Upper lobe of right lung (tissue), 1 donor: ENCODE results near the gene MRPL12. TPM values are rescaled to one million over a fixed set of nuclear protein-coding genes. Genes with fewer than 3 reads are reported as not detected.

Source experiments
- ATAC-seq: fragments of 200-7000 bp; cut with Tn5 transposase; one replicate; pipeline ENCODE4 v1.9.1; 2020; ENCODE audit warnings: mild to moderate bottlenecking, moderate library complexity
- DNase-seq: peaks from one replicate; pipeline ENCODE4 v3.0.0-alpha.2; 2020
- H3K27ac ChIP-seq: fragments of 200-600 bp; one replicate; pipeline ENCODE4 v1.8.0; 2022
- H3K27me3 ChIP-seq: fragments of 200-600 bp; one replicate; pipeline ENCODE4 v1.8.0; 2022; ENCODE audit warnings: mild to moderate bottlenecking
- H3K36me3 ChIP-seq: fragments of 200-600 bp; one replicate; pipeline ENCODE4 v1.8.0; 2022
- H3K4me1 ChIP-seq: fragments of 200-600 bp; one replicate; pipeline ENCODE4 v1.8.0; 2022
- H3K4me3 ChIP-seq: fragments of 200-600 bp; one replicate; pipeline ENCODE4 v1.8.0; 2022; ENCODE audit warnings: mild to moderate bottlenecking
- H3K9me3 ChIP-seq: fragments of 200-600 bp; one replicate; pipeline ENCODE4 v1.8.0; 2022
- intact Hi-C: fragments of 100-400 bp; cut with DNase I; formaldehyde crosslinking; loops from one replicate; pipeline ENCODE4 v1.11.0; 2022
- total RNA-seq: library from RNA; stranded (reverse); fragmentation: NEBNext Ultra II Directional; extraction: Animal tissue kit (Norgen Biotek cat#: 25700); gene quantifications from one replicate; pipeline ENCODE4 v1.2.1, GENCODE V29; 2021
- TF ChIP-seq, protein P1 (sequence below): fragments of 200-600 bp; IDR thresholded peaks from one replicate; pipeline ENCODE4 v1.8.0; 2022; ENCODE audit warnings: antibody characterized with exemption
- donor health status: DM: no; HTN: yes; CAD: no; lungs with severe emphysema.

MRPL12 gene
- total RNA-seq, 1 donor from 2014 or later, result 40.3 TPM

DNA sequence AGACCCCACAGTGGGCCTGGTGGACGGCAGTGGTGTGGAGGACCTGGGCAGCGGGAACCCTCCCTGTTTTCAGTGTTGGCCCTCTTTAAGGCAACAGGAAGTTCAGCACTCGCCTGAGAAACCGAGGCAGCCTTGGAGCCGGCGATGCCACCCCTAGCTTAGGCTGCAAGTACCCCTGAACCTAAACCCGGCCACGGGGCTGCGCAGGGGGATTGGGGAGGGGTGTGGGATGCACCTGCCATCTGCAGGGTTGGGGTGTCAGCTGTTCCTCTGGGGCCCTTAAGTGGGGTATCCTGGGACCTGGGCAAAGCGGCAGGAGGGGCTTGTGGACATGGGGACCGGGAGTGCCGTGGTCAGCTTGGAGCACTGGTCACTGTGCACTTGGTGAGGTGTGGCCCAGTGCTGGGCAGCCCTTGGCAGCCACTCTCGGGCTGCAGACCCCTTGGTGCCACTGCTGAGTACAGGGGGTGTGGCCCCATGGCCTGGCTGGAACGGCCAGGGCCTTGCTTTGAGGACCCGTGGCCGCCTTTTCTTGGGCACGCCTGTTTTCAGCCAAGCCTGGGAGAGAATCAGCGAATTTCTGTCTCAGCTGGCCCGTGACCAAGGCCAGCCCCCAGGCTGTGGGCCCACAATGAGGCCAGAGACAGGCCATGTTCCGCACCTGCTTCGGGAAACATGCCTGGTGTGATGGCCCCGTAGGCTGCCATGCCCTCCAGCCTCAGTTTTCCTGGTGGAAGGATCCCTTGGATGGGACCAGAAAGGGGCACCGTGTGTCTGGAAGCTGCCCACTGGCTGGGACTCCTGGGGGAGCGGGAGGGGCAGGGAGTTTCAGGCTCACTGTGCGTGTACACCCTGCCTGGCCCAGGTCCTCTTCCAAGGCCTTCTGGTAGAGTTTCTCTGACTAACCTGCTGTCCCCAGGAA is 4.8 kb downstream of the MRPL12 start:
- Histone ChIP-seq H3K27ac (no peak overlapping the region), H3K9me3 (no peaks in the 10 kb centered on the region), H3K27me3 (no peaks in the 10 kb centered on the region), H3K4me1 (peaks cover 28% of the 10 kb centered on the region), H3K36me3 (peaks cover 30% of the 10 kb centered on the region), H3K4me3 (no peak overlapping the region)
- intact Hi-C loops, result no loop called here
- DNase-seq, result no peak
- TF ChIP-seq, protein P1, sequence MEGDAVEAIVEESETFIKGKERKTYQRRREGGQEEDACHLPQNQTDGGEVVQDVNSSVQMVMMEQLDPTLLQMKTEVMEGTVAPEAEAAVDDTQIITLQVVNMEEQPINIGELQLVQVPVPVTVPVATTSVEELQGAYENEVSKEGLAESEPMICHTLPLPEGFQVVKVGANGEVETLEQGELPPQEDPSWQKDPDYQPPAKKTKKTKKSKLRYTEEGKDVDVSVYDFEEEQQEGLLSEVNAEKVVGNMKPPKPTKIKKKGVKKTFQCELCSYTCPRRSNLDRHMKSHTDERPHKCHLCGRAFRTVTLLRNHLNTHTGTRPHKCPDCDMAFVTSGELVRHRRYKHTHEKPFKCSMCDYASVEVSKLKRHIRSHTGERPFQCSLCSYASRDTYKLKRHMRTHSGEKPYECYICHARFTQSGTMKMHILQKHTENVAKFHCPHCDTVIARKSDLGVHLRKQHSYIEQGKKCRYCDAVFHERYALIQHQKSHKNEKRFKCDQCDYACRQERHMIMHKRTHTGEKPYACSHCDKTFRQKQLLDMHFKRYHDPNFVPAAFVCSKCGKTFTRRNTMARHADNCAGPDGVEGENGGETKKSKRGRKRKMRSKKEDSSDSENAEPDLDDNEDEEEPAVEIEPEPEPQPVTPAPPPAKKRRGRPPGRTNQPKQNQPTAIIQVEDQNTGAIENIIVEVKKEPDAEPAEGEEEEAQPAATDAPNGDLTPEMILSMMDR, result no peak
- no peak for ATAC-seq

DNA sequence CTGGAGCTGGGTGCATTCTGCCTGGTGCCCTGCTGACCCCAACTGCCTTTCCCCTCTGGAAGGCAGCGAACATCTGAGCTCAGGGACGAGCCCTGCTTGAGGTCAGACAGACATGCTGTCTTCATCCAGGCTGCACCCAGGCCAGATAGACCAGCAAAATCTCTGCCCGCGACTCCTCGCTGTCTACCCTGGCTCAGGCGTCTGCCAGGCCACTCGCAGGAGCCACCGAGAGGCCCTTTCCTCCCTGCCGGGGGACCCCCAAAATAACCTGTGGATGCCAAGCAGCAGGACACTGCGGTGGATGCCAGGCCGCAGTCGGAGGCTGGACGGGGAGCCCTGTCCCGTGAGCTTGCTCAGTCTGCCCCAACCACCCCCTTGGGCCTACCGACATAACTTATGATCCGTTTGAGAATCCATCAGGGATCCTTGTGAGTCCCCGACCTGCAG is 5.6 kb downstream of the MRPL12 start:
- DNase-seq (no peak), ATAC-seq (no peak)
- H3K27ac ChIP-seq, result no peak overlapping the region
- H3K27me3 ChIP-seq, result no peaks in the 10 kb centered on the region
- H3K4me3 ChIP-seq, result no peak overlapping the region
- peaks cover 35% of the 10 kb centered on the region for H3K4me1 ChIP-seq
- intact Hi-C loops, result no loop called here
- H3K36me3 ChIP-seq, result peaks cover 30% of the 10 kb centered on the region
- no peaks in the 10 kb centered on the region for H3K9me3 ChIP-seq
- TF ChIP-seq, protein P1, result no peak

DNA sequence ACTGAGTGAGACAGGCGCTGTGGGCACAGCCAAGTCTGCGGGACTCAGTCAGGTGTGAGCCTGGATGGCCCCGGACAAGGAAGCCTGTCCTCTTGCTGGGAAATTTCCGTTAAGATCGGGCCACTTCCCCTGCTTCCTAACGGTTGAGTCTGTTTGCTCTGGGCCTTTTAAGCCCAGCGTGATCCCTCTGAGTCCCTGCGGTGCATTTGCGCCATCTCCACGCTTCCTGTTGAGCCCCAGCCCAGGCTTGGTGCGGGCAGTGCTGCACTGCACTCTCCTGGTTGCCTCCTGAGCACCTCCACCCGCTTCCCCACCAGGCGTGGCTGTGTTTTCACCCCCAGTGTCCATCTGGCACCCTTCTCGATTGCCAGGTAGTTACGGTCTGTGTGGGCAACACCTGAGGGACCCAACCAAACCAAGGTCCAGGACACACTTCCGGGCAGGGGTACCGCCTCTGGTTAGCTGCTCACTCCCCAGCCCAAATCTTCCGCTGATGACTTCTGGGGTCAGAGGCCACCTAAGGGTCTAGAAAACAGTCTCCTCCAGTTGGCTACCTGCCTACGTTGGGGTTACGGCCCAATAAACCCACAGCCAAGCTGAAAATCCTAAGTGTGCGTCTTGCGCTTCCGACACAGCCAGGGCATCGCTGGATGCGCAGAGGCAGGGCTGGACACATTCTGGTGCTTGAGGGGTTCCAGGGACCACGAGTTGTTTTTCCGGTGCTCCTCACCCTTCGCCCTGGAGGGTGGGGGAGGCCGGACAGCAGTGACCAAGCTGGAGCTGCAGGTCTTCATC is 7.5 kb downstream of the MRPL12 start:
- TF ChIP-seq, protein P1, result no peak
- Histone ChIP-seq H3K36me3 (peaks cover 19% of the 10 kb centered on the region), H3K4me1 (peaks cover 25% of the 10 kb centered on the region), H3K27me3 (no peaks in the 10 kb centered on the region), H3K27ac (no peak overlapping the region), H3K4me3 (peak overlapping the region; percentile 75), H3K9me3 (no peaks in the 10 kb centered on the region)
- intact Hi-C loops, result no loop called here
- ATAC-seq, result no peak
- no peak for DNase-seq

DNA sequence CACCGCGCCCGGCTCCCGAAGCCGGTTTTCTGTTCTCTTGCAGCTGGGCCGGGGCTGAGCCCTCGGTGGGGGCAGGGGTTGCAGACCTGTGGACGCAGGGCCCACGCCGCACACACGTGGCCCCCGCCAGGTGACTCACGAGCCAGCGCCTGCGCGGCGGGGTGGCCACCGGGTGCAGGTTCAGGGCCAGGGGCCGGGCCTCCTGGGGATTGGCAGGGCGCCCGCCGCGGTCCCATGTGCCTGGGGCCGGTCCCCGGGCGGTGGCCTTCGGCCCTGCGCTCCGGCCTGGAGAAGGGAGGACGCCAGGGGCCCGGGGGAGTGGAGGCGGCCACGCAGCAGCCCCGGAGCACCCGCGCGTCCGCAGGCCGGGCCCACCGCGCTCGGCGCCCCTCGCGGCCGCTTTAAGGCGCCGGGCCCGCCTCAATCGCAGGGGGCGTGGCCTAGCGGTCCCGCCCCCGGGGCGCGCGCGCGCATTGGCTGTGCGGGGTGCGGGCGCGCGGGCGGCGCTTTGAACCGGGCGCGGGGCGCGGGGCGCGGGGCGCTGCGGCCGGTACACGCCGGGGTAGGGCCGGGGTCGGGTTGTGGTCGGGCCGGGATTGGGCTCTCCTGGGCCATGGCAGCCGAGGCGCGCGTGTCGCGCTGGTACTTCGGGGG is 8.8 kb downstream of the MRPL12 start, which contains the start of gene SLC25A10:
Gene SLC25A10 (plus strand): TSS at position 471 of the 654 bp plus-strand sequence. CDS start 143 bp downstream, at position 614.
- ATAC-seq, result peak; percentile 87
- peaks cover 8% of the 10 kb centered on the region for H3K36me3 ChIP-seq
- DNase-seq, result peak; percentile 93
- H3K4me3 ChIP-seq, result peak within 1 kb of the TSS; percentile 75
- intact Hi-C loops, result no loop called here
- H3K27ac ChIP-seq, result peak within 1 kb of the TSS; percentile 47
- H3K27me3 ChIP-seq, result no peaks in the 10 kb centered on the region
- no peaks in the 10 kb centered on the region for H3K9me3 ChIP-seq
- peaks cover 25% of the 10 kb centered on the region for H3K4me1 ChIP-seq
- TF ChIP-seq, protein P1, result no peak

DNA sequence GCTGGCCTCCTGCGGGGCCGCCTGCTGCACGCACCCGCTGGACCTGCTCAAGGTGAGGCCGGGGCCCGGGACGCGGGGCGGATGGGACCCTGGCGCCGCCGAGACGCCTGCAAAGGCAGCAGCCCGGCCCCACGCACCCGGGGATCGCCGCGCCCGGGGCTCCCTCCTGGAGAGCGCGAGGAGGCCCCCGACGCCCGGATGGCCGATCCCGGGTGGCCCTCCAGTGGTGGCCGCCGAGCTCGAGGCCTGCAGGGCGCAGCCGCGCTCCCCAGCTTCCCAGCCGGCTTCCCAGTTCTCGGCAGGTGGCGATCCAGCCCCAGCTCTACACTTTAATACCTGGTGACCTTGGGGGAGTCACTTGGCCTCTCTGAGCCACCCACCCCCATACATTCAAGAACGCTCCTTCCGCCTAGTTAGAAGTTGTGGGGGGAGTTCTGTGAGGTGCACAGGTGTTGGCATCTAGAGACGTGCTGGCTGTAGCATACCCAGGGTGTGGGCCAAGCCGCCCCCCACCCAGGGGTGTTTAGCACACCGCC is 9.4 kb downstream of the MRPL12 start:
- Histone ChIP-seq H3K27ac (no peak overlapping the region), H3K36me3 (peaks cover 2% of the 10 kb centered on the region), H3K4me1 (peaks cover 25% of the 10 kb centered on the region), H3K27me3 (no peaks in the 10 kb centered on the region), H3K9me3 (no peaks in the 10 kb centered on the region), H3K4me3 (peak overlapping the region; percentile 75)
- peak; percentile 5 for ATAC-seq
- intact Hi-C loops, result no loop called here
- DNase-seq, result no peak
- TF ChIP-seq, protein P1, result no peak
